ENCODE data around the gene ZSCAN26.

DNA sequence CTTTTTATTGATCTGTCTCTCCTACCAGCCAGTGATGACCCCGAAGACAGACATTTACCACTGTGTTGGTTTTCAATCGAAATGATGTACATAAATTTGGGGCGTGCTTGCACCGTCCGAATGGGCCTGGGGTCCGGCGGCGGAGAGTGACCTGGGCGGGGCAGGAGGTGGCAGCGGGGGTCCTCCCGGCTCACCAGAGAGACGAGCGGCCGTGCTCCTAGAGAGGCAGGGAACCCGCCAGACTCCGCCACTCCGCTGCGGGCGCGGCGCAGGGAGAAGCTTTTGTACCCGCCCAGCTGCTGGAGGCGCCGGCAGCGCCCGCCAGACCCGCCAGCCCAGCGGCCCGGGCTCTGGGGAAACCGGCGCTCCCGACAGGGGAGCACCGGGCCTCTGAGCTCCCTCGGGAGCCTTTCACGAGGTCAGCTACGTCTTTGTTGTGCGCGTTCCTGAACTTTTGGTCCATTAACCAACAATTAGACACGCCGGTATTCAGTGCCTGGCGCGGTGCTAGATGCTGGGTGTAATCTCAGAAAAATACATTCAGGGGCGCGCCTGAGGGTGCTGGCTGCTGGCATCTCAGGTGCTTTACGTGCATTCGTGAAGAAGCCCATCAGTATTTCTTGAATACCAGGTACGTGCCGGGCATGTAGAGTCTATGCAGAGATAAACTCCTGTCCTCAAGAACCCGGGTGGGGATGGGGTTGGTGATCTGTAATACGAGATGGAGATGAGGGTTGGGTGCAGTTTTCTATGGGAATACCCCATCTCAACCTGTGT is 14.5 kb downstream of the ZSCAN26 start, which contains the start of gene PGBD1:
- TF ChIP-seq, protein P1, sequence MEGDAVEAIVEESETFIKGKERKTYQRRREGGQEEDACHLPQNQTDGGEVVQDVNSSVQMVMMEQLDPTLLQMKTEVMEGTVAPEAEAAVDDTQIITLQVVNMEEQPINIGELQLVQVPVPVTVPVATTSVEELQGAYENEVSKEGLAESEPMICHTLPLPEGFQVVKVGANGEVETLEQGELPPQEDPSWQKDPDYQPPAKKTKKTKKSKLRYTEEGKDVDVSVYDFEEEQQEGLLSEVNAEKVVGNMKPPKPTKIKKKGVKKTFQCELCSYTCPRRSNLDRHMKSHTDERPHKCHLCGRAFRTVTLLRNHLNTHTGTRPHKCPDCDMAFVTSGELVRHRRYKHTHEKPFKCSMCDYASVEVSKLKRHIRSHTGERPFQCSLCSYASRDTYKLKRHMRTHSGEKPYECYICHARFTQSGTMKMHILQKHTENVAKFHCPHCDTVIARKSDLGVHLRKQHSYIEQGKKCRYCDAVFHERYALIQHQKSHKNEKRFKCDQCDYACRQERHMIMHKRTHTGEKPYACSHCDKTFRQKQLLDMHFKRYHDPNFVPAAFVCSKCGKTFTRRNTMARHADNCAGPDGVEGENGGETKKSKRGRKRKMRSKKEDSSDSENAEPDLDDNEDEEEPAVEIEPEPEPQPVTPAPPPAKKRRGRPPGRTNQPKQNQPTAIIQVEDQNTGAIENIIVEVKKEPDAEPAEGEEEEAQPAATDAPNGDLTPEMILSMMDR (IDR thresholded peaks at IDR 0.05) = no peak
- no peak for TF ChIP-seq POLR2A (IDR thresholded peaks at IDR 0.05)

All from lower leg skin (tissue), 3 donors.